HepG2 (cell line): Measurements from ENCODE around the gene RPL6. TPM values are rescaled to one million over a fixed set of nuclear protein-coding genes. Genes with fewer than 3 reads are reported as not detected.

Experiments used
- ARNT ChIP-seq: fragments of 450-650 bp; IDR thresholded peaks from 2 replicates; pipeline ENCODE4 v1.6.1; 2017
- CBX5 ChIP-seq: sonication (generic); formaldehyde crosslinking; IDR thresholded peaks from 2 replicates; pipeline ENCODE4 v1.4.0; 2020; ENCODE audit warnings: missing genetic modification reagents, borderline replicate concordance
- IKZF5 ChIP-seq: IDR thresholded peaks from 2 replicates; pipeline ENCODE4 v1.6.1; 2018; ENCODE audit warnings: missing genetic modification reagents, mild to moderate bottlenecking, missing compliant biosample characterization
- MYNN ChIP-seq: sonication (generic); formaldehyde crosslinking; IDR thresholded peaks from 2 replicates; pipeline ENCODE4 v1.4.0; 2020; ENCODE audit warnings: mild to moderate bottlenecking, low read depth, missing genetic modification reagents
- NFAT5 ChIP-seq: sonication (generic); formaldehyde crosslinking; IDR thresholded peaks from 2 replicates; pipeline ENCODE4 v1.4.0; 2020; ENCODE audit warnings: missing genetic modification reagents
- SPEN ChIP-seq: sonication (generic); formaldehyde crosslinking; IDR thresholded peaks from 2 replicates; pipeline ENCODE4 v1.5.1; 2020; ENCODE audit warnings: low read depth, mild to moderate bottlenecking, missing genetic modification reagents
- THYN1 ChIP-seq: sonication (generic); formaldehyde crosslinking; IDR thresholded peaks from 2 replicates; pipeline ENCODE4 v1.8.1; 2023; ENCODE audit warnings: low read depth, mild to moderate bottlenecking, moderate library complexity, missing genetic modification reagents, borderline replicate concordance
- U2AF1 ChIP-seq: fragments of 200-400 bp; formaldehyde crosslinking; optimal IDR thresholded peaks from 2 replicates; pipeline ENCODE3; 2017; ENCODE audit warnings: mild to moderate bottlenecking, low read depth, low read length
- ZFP37 ChIP-seq: sonication (generic); formaldehyde crosslinking; IDR thresholded peaks from 2 replicates; pipeline ENCODE4 v1.4.0; 2020; ENCODE audit warnings: missing genetic modification reagents, borderline replicate concordance
- ZFP41 ChIP-seq: sonication (generic); formaldehyde crosslinking; IDR thresholded peaks from 2 replicates; pipeline ENCODE4 v1.4.0; 2020; ENCODE audit warnings: mild to moderate bottlenecking, missing genetic modification reagents, borderline replicate concordance
- ZFP62 ChIP-seq: sonication (generic); formaldehyde crosslinking; IDR thresholded peaks from 2 replicates; pipeline ENCODE4 v1.4.0; 2020; ENCODE audit warnings: missing genetic modification reagents
- ZNF160 ChIP-seq: sonication (generic); formaldehyde crosslinking; IDR thresholded peaks from 2 replicates; pipeline ENCODE4 v1.8.0; 2022; ENCODE audit warnings: mild to moderate bottlenecking, inconsistent platforms, missing genetic modification reagents
- ZNF253 ChIP-seq: sonication (generic); formaldehyde crosslinking; IDR thresholded peaks from 2 replicates; pipeline ENCODE4 v1.8.0; 2022; ENCODE audit warnings: mild to moderate bottlenecking, missing genetic modification reagents, borderline replicate concordance
- ZNF282 ChIP-seq: fragments of 450-650 bp; IDR thresholded peaks from 2 replicates; pipeline ENCODE4 v1.6.1; 2018; ENCODE audit not compliant: partially characterized antibody
- ZNF563 ChIP-seq: sonication (generic); formaldehyde crosslinking; IDR thresholded peaks from 2 replicates; pipeline ENCODE4 v1.8.0; 2022; ENCODE audit warnings: mild to moderate bottlenecking, moderate library complexity, missing genetic modification reagents
- ZNF660 ChIP-seq: sonication (generic); formaldehyde crosslinking; IDR thresholded peaks from 2 replicates; pipeline ENCODE4 v1.5.1; 2020; ENCODE audit warnings: mild to moderate bottlenecking, low read depth, missing genetic modification reagents, borderline replicate concordance
- ZNF839 ChIP-seq: sonication (generic); formaldehyde crosslinking; IDR thresholded peaks from 2 replicates; pipeline ENCODE4 v1.4.0; 2020; ENCODE audit warnings: missing genetic modification reagents, mild to moderate bottlenecking, borderline replicate concordance
- polyA plus RNA-seq, 8 experiments: library from polyadenylated mRNA; depleted of rRNA in 3 of 8; stranded (reverse) in 7 of 8; unstranded in 1 of 8; fragments of >200 nt; fragmentation: Illumina TruSeq in 4 of 8; extraction: Trizol in 4 of 8; gene quantifications; 2 replicates each; pipeline versions ENCODE4 v1.2.1 to v1.2.3, GENCODE V29; 2011 to 2016; ENCODE audit warnings: low read depth in 4 of 8, missing spikeins in 1 of 8, mixed read lengths in 1 of 8; ENCODE audit not compliant: insufficient read depth in 1 of 8
- total RNA-seq, 5 experiments: library from RNA; depleted of rRNA; stranded (reverse); fragments of >200 nt; fragmentation: Illumina TruSeq; extraction: Trizol; gene quantifications; 2 replicates each; pipeline ENCODE4 v1.2.3, GENCODE V29; 2016; ENCODE audit warnings: low read depth in 1 of 5
- TF ChIP-seq, protein P1 (sequence below): sonication (generic); formaldehyde crosslinking; IDR thresholded peaks from 2 replicates; pipeline ENCODE4 v1.4.0; 2020; ENCODE audit warnings: missing genetic modification reagents
- TF ChIP-seq, protein P2 (sequence below): sonication (generic); formaldehyde crosslinking; IDR thresholded peaks from 2 replicates; pipeline ENCODE4 v1.8.1; 2022; ENCODE audit warnings: low read depth, mild to moderate bottlenecking, missing genetic modification reagents
- TF ChIP-seq, protein P3 (sequence below): sonication (generic); formaldehyde crosslinking; IDR thresholded peaks from 2 replicates; pipeline ENCODE4 v1.5.0; 2020; ENCODE audit warnings: missing genetic modification reagents, mild to moderate bottlenecking, borderline replicate concordance

Gene RPL6
- total and polyA plus RNA-seq, 2 of the 13 experiments (the other 11 are each of a cell fraction or from before 2014, with no cell fraction given): 1,551 to 1,719 TPM

DNA sequence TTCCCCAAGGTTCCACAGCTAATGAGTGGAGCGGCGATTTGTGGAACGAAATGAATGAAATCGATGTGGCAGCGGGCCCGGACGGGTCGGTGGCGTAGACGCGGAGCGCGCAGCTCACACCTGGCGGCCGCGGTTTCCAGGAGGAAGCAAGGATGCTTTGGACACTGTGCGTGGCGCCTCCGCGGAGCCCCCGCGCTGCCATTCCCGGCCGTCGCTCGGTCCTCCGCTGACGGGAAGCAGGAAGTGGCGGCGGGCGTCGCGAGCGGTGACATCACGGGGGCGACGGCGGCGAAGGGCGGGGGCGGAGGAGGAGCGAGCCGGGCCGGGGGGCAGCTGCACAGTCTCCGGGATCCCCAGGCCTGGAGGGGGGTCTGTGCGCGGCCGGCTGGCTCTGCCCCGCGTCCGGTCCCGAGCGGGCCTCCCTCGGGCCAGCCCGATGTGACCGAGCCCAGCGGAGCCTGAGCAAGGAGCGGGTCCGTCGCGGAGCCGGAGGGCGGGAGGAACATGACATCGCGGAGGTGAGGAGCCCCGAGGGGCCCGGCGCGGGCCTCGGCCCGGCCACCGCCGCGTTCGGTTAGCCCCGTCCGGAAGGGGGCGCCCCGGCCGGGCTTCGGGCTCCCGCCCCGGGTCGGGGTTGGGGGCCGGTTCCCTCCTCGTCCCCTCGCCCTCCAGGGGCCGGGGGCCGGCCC, 9.3 kb upstream of the RPL6 start, which contains the start of gene PTPN11 (continued):
- TF ChIP-seq ZNF839 (no peak), U2AF1 (no peak), ARNT (no peak), NFAT5 (CRISPR knock-in tag) (peak; percentile 26; the same call in 1 of the 2 replicates), SPEN (peak; percentile 92), THYN1 (no peak), ZNF660 (CRISPR knock-in tag) (no peak), IKZF5 (CRISPR knock-in tag) (no peak; the same call in 1 of the 2 replicates), ZNF282 (no peak), ZNF160 (CRISPR knock-in tag) (peak; percentile 56), ZFP62 (CRISPR knock-in tag) (no peak), ZNF563 (CRISPR knock-in tag) (no peak), ZNF253 (CRISPR knock-in tag) (no peak), MYNN (no peak), ZFP41 (CRISPR knock-in tag) (no peak), CBX5 (CRISPR knock-in tag) (peak; percentile 65; the same call in 1 of the 2 replicates), ZFP37 (CRISPR knock-in tag) (no peak)
- TF ChIP-seq, protein P1, sequence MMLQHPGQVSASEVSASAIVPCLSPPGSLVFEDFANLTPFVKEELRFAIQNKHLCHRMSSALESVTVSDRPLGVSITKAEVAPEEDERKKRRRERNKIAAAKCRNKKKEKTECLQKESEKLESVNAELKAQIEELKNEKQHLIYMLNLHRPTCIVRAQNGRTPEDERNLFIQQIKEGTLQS (CRISPR knock-in tag): no peak
- TF ChIP-seq, protein P2, sequence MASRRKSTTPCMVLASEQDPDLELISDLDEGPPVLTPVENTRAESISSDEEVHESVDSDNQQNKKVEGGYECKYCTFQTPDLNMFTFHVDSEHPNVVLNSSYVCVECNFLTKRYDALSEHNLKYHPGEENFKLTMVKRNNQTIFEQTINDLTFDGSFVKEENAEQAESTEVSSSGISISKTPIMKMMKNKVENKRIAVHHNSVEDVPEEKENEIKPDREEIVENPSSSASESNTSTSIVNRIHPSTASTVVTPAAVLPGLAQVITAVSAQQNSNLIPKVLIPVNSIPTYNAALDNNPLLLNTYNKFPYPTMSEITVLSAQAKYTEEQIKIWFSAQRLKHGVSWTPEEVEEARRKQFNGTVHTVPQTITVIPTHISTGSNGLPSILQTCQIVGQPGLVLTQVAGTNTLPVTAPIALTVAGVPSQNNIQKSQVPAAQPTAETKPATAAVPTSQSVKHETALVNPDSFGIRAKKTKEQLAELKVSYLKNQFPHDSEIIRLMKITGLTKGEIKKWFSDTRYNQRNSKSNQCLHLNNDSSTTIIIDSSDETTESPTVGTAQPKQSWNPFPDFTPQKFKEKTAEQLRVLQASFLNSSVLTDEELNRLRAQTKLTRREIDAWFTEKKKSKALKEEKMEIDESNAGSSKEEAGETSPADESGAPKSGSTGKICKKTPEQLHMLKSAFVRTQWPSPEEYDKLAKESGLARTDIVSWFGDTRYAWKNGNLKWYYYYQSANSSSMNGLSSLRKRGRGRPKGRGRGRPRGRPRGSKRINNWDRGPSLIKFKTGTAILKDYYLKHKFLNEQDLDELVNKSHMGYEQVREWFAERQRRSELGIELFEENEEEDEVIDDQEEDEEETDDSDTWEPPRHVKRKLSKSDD (CRISPR knock-in tag): 0 out of 2 replicates have a peak, but pooled peaks have one; percentile 75
- TF ChIP-seq, protein P3, sequence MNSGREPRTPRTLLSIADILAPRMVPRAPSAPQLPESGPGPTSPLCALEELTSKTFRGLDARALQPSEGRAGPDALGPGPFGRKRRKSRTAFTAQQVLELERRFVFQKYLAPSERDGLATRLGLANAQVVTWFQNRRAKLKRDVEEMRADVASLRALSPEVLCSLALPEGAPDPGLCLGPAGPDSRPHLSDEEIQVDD: no peak; the same call in 1 of the 2 replicates
